IPS-15b (cell line): ENCODE results near the gene CYP11A1.

Experiments
- H3K27me3 ChIP-seq: one replicate; pipeline ENCODE4 v1.6.1; 2013; ENCODE audit warnings: low read length; ENCODE audit not compliant: control insufficient read depth, insufficient read depth
- H3K36me3 ChIP-seq: one replicate; pipeline ENCODE4 v1.6.1; 2013; ENCODE audit warnings: low read length; ENCODE audit not compliant: control insufficient read depth, insufficient read depth
- H3K4me1 ChIP-seq: one replicate; pipeline ENCODE4 v1.6.1; 2013; ENCODE audit warnings: mild to moderate bottlenecking, low read length; ENCODE audit not compliant: control insufficient read depth, insufficient read depth
- H3K4me3 ChIP-seq: one replicate; pipeline ENCODE4 v1.5.1; 2013; ENCODE audit warnings: low read depth, low read length
- H3K9ac ChIP-seq: one replicate; pipeline ENCODE4 v1.6.1; 2013; ENCODE audit warnings: low read depth, mild to moderate bottlenecking, low read length
- H3K9me3 ChIP-seq: one replicate; pipeline ENCODE4 v1.6.1; 2013; ENCODE audit warnings: mild to moderate bottlenecking, low read length; ENCODE audit not compliant: control insufficient read depth, insufficient read depth

The CYP11A1 gene

DNA sequence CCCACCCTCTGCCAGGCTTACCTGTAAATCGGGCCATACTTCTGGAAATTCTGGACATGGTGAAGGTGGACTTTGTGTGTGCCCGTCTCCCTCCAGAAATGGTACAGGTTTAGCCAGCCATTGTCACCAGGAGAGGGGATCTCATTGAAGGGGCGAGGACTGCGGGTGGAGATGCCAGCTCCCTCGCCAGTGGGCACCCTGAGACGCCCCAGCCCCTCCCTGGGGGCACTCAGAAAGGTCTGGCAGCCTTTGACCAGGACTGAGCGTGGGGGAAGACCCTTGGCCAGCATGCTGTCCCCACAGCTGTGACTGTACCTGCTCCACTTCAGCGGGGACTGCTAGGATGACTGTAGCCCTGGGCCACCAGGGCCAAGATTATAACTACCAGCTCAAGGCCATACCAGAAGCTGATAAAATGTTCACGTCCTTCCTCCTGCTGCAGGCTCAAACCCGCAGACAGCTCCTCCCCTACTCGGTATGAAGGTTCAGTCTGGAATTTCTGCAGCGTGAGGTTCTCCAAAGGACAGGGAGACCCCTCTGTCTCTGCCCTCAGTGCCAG is at the start of gene CYP11A1:
Gene CYP11A1, minus strand, starts transcription at position 351 of the 559 bp plus-strand sequence. Its CDS starts 61 bp downstream, at position 290.
- Histone ChIP-seq H3K9me3 (no peaks in the 10 kb centered on the region), H3K36me3 (no peaks in the 10 kb centered on the region), H3K4me3 (no peak within 1 kb of the TSS), H3K9ac (no peak within 1 kb of the TSS), H3K4me1 (no peaks in the 10 kb centered on the region), H3K27me3 (peaks cover 6% of the 10 kb centered on the region)

DNA sequence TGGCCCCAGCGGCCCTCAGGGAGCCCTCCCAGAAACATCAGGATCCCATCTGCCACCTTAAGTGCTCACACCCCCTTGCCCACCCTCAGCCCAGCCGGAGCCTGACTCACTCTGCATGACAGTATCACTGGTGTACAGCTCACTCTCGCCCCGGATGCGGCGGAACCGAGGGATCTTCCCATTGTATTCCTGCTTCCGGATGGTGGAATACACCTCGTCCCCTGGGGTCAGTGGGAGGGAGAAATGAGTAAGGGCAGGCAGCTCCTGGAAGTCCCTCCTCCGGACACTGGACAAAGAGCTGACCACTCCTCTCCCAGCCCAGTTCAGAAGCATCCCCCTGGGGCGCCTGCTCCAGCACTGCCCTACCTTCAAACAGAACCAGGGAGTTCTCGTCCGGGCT is 49.8 kb upstream of the CYP11A1 start:
- Histone ChIP-seq H3K27me3 (no peaks in the 10 kb centered on the region), H3K36me3 (peaks cover 24% of the 10 kb centered on the region), H3K9ac (no peak overlapping the region), H3K4me1 (no peaks in the 10 kb centered on the region), H3K9me3 (no peaks in the 10 kb centered on the region), H3K4me3 (no peak overlapping the region)

DNA sequence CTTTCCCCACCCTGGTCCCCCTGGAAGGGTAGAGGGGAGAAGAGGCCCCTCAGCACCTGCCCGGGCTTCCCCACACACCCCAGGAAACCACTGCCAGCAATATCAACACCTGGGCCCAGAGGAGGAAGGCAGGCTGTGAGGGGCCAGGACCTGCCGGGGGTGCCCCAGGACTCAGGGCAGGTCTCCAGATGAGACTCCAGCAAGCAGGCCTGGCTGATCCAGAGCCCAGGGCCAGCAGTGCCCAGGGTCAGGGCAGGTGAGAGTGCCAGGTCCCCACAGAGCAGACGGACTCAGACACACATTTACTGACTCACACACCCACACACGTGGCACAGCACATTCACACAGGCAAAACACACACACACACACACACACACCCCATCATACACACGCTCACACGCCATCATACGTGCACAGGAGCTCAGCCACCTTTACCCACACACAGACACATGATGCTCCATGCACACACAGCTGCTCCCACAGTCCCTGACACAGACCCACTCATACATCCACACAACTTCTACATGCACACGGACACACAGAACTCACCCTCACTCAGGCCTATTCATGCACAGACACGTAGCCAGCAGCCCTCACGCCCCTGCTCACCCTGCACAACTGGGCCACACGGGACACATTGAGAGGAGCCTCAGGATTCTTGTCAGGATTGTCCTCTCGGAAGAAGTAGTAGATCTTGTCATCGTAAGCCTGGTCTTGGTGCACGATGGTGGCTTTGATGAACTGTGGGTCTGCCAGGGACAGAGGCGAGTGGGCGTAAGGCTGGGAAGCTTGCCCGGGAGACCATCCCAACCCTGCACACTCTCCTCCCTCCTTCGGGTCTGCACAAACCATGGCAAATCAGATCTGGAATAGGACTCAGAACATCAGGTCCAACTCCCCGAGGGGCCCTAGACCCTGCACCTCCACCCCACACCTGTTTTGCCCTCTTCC is 48.8 kb upstream of the CYP11A1 start:
- no peak overlapping the region for H3K4me3 ChIP-seq
- no peaks in the 10 kb centered on the region for H3K9me3 ChIP-seq
- peaks cover 22% of the 10 kb centered on the region for H3K36me3 ChIP-seq
- H3K27me3 ChIP-seq = no peaks in the 10 kb centered on the region
- H3K9ac ChIP-seq = no peak overlapping the region
- no peaks in the 10 kb centered on the region for H3K4me1 ChIP-seq

DNA sequence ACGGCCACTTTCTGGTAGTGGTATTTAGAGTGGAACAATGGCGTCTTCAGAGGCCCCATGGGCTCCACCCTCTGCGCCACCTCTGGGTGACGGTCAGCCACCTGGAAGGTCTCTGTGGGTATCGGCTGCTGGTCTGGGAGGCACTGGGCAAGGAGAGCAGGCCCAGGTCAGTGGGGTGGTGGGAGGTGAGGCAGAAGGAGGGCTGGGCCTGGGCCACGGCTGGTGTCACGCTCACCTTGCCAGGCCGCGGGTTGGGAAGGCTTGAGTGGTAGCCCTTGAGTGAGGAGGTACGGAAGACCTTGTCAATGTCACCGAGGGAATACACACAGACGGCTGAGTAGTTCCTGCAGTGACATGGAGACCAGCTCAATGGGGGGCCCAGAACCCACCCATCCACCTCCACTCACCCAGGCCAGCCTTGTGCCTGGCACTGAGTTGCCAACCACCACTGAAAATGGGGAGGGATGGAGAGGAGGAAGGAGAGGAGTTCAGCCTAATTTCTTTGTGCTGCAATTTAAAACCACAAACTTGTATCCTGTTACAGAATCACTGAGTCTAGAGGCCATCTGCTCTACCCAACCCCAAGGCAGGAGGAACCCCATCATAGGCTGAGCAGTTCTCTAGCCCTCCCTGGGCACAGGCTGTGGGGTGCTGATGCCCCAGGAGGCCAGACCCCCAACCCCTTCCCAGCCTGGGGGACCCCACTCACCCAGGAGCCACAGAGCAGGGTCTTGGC is 47.3 kb upstream of the CYP11A1 start:
- Histone ChIP-seq H3K9me3 (no peaks in the 10 kb centered on the region), H3K27me3 (no peaks in the 10 kb centered on the region), H3K4me3 (no peak overlapping the region), H3K9ac (no peak overlapping the region), H3K4me1 (no peaks in the 10 kb centered on the region), H3K36me3 (peaks cover 28% of the 10 kb centered on the region)

DNA sequence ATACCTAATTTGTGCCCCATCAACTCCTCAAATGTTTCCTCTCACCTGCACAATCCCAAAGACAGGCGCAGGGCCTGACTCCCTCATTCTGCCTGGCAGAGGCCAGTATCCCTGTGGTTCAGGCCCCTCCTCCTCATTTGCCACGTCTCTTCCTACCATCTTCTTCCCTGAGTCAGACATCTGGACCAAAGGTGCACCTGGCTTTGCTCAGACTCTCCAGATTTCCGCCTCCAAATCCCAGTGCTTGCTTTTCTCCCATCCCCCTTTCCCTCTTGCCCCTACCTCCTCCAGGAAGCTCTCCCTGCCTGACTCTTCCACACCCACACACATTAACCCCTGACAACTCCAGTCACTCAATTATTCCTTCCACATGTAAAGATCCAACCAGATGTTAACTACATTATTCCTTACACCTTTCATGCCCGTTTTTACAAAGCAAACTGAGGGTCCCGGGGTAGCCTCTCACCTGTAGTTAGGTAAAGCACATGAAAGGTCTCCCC is 46.7 kb upstream of the CYP11A1 start:
- H3K4me3 ChIP-seq = no peak overlapping the region
- H3K4me1 ChIP-seq = no peaks in the 10 kb centered on the region
- H3K9ac ChIP-seq = no peak overlapping the region
- H3K27me3 ChIP-seq = no peaks in the 10 kb centered on the region
- peaks cover 28% of the 10 kb centered on the region for H3K36me3 ChIP-seq
- no peaks in the 10 kb centered on the region for H3K9me3 ChIP-seq

DNA sequence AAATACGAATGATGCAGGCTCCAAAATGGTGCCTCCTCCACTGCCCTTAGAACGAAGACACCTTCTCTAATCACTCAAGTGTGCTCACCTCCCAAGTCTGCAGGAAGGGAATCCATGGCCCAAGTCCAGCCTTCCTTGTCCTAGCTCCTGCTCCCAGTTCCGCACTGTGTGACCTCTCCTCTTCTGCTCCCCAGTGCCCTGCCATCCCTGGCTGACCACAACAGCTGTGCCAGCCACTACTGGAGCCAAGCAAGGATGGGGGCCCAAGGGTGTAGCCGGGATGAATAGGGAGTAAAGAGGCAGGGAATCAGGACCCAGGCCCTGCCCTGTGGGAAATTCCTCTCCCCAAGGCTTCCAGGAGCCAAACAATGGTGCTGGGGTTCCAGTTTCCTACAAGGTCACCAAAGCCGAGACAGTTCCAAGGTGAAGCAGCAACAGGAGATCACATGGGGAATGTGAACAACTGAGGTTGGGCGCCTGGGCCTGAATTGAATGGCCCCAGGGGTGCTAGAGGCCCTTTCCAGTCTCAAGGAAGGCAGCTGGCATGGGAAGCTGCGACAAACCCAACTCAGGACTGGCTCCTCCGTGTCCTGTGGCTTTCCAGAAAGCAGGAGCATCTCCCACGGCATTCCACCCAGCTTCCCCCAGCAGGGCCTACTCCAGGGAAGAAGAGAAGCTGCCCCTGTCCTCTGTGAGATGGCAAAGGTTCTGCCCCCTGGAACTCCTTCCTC is 46.1 kb upstream of the CYP11A1 start:
- H3K36me3 ChIP-seq = peaks cover 28% of the 10 kb centered on the region

DNA sequence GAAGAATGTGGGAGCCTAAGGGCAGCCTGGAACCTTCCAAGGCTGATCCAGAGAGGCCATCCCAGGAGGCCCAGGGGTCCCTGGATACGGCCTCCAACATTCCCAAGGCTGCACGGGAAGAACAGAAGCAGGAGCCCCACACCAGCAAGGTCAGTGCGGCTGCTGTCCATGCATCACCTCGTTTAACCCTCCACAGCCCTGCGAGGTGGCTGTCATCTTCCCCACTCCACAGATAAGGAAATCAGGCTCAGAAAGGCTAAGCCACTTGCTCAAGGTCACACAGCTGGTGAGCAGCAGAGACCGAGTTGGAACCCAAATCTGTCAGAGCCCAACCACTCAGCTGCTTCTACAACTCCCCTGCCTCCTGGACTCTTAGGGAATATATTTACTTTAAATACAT is 44.7 kb upstream of the CYP11A1 start:
- no peak overlapping the region for H3K9ac ChIP-seq
- H3K27me3 ChIP-seq = no peaks in the 10 kb centered on the region
- H3K36me3 ChIP-seq = peaks cover 28% of the 10 kb centered on the region
- H3K9me3 ChIP-seq = no peaks in the 10 kb centered on the region
- no peaks in the 10 kb centered on the region for H3K4me1 ChIP-seq
- no peak overlapping the region for H3K4me3 ChIP-seq

More for the DNA sequence above, 46.1 kb upstream of the CYP11A1 start:
- no peaks in the 10 kb centered on the region for H3K4me1 ChIP-seq
- H3K27me3 ChIP-seq = no peaks in the 10 kb centered on the region
- no peak overlapping the region for H3K9ac ChIP-seq
- no peaks in the 10 kb centered on the region for H3K9me3 ChIP-seq
- H3K4me3 ChIP-seq = no peak overlapping the region

DNA sequence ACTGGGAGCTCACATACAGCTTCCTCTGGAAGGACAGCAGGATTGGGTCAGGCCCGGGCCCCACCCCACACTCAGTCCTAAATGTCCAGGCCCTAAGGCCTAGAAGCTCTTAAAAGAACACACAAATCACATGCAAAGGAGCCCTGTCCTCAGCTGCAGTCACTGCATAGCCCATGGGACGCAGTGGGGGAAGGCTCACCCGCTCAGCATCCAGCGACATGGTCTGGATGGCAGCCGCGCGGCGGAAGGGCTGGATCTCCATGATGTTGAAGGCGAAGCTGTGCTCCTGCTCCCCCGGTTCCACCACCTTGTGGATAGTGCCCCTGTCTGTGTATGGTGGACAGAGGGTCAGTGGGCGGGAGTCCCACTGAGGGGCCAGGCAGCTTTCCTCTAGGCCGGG is 44.2 kb upstream of the CYP11A1 start:
- no peaks in the 10 kb centered on the region for H3K27me3 ChIP-seq
- peaks cover 28% of the 10 kb centered on the region for H3K36me3 ChIP-seq

DNA sequence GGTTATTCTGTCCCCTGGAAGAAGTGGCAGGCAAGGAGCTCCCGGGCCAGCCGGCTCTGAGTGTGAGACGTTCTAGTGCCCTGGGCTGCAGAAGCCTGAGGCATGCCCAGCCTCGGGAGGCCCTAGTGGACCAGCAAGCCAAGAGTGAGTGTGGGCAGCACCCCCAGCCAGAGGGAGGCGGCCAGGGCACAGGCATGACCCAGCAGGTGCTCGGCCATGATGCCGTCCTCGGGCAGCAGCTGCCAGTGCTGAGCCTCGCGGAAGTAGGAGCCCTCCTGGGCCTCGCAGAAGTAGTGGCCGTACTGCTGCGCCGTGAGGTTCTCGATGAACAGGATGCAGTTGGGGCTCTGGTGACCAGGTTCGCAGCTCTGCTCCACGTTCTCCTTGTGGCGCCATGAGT is 43.1 kb upstream of the CYP11A1 start:
- Histone ChIP-seq H3K4me1 (no peaks in the 10 kb centered on the region), H3K36me3 (peaks cover 20% of the 10 kb centered on the region), H3K9me3 (no peaks in the 10 kb centered on the region)

More for the DNA sequence above, 44.2 kb upstream of the CYP11A1 start:
- Histone ChIP-seq H3K9me3 (no peaks in the 10 kb centered on the region), H3K4me3 (no peak overlapping the region), H3K4me1 (no peaks in the 10 kb centered on the region), H3K9ac (no peak overlapping the region)

DNA sequence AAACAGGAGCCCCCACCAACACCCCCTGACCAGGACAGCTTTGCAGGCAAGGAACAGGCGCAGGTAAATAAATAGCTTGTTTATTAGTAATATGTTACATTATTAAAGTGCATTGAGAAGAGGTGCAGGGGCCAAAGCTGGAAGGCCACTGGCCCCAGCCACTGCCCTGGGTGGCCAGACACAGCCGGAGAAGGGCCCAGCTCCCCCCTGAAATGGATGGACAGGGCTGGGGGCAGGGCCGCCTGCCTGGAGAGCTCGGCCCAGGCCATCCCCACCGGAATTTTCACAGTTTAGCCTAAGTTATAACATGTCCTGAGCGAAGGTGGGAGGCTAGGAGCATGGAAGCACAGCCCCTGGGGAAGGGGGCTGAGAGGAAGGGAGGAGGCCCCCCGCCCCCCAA is 41.8 kb upstream of the CYP11A1 start:
- Histone ChIP-seq H3K4me3 (no peak overlapping the region), H3K27me3 (no peaks in the 10 kb centered on the region), H3K36me3 (peaks cover 12% of the 10 kb centered on the region), H3K9me3 (no peaks in the 10 kb centered on the region), H3K4me1 (no peaks in the 10 kb centered on the region), H3K9ac (no peak overlapping the region)

More for the DNA sequence above, 43.1 kb upstream of the CYP11A1 start:
- no peak overlapping the region for H3K9ac ChIP-seq
- no peak overlapping the region for H3K4me3 ChIP-seq
- H3K27me3 ChIP-seq = no peaks in the 10 kb centered on the region

DNA sequence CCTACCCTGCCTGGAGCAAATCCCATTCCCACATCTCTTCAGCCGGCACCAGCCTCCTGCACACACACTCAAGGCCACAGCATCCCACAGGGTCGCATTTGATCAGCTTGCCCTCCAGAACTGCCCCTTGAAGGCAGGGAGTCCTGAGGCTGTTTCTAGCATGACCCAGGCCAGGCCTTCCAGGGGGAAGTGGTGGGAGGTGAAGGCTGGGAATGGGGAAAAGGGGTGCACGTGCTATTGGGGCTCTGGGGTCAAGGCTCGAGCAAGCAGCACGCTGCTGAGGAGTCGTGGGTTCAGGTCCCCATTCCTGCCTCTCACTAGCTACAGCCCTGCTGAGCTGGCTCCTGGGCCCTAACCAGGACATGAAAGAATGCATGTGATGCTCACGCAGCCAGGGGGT is 41.4 kb upstream of the CYP11A1 start:
- no peaks in the 10 kb centered on the region for H3K4me1 ChIP-seq
- no peaks in the 10 kb centered on the region for H3K9me3 ChIP-seq
- peaks cover 9% of the 10 kb centered on the region for H3K36me3 ChIP-seq
- H3K9ac ChIP-seq = no peak overlapping the region
- H3K27me3 ChIP-seq = no peaks in the 10 kb centered on the region
- no peak overlapping the region for H3K4me3 ChIP-seq
